B cell (primary cell): ENCODE data around the gene ACSF2.

ENCODE experiments used
- EZH2 ChIP-seq: IDR thresholded peaks from 2 replicates; pipeline ENCODE4 v1.6.1; 2012; ENCODE audit warnings: borderline replicate concordance, low read depth, mild to moderate bottlenecking, moderate library complexity, low read length; ENCODE audit not compliant: insufficient read depth, poor library complexity, severe bottlenecking
- TF ChIP-seq, protein P1 (sequence below): fragments of 200-600 bp; IDR thresholded peaks from one replicate; pipeline ENCODE4 v1.8.0; 2022; ENCODE audit warnings: antibody characterized with exemption, mild to moderate bottlenecking

GRCh38 chr17:50440838-50441829 lies 15.1 kb downstream of the ACSF2 start:
- no peak for TF ChIP-seq EZH2
- TF ChIP-seq, protein P1, sequence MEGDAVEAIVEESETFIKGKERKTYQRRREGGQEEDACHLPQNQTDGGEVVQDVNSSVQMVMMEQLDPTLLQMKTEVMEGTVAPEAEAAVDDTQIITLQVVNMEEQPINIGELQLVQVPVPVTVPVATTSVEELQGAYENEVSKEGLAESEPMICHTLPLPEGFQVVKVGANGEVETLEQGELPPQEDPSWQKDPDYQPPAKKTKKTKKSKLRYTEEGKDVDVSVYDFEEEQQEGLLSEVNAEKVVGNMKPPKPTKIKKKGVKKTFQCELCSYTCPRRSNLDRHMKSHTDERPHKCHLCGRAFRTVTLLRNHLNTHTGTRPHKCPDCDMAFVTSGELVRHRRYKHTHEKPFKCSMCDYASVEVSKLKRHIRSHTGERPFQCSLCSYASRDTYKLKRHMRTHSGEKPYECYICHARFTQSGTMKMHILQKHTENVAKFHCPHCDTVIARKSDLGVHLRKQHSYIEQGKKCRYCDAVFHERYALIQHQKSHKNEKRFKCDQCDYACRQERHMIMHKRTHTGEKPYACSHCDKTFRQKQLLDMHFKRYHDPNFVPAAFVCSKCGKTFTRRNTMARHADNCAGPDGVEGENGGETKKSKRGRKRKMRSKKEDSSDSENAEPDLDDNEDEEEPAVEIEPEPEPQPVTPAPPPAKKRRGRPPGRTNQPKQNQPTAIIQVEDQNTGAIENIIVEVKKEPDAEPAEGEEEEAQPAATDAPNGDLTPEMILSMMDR, result no peak
